Esophagus muscularis mucosa (tissue), 3 donors: Measurements from ENCODE around the gene CCNE1.

ENCODE experiments used
- POLR2A ChIP-seq: fragments of 450-650 bp; IDR thresholded peaks from one replicate; pipeline ENCODE4 v1.6.1; 2017; ENCODE audit warnings: antibody characterized with exemption, moderate library complexity, mild to moderate bottlenecking, low read depth
- POLR2AphosphoS5 ChIP-seq, 2 donors: sonication (generic); formaldehyde crosslinking; IDR thresholded peaks; one replicate each; pipeline ENCODE4 v1.6.1; 2017; ENCODE audit warnings: antibody characterized with exemption in 2 of 2
- TF ChIP-seq, protein P1 (sequence below), 3 experiments: fragments of 200-600 bp in 2 of 3; fragments of 450-650 bp in 1 of 3; sonication (generic) in 2 of 3; IDR thresholded peaks; one replicate each; pipeline ENCODE4 v1.5.1; 2017 to 2019; ENCODE audit warnings: antibody characterized with exemption in 3 of 3, mild to moderate bottlenecking in 2 of 3, moderate library complexity in 1 of 3

DNA sequence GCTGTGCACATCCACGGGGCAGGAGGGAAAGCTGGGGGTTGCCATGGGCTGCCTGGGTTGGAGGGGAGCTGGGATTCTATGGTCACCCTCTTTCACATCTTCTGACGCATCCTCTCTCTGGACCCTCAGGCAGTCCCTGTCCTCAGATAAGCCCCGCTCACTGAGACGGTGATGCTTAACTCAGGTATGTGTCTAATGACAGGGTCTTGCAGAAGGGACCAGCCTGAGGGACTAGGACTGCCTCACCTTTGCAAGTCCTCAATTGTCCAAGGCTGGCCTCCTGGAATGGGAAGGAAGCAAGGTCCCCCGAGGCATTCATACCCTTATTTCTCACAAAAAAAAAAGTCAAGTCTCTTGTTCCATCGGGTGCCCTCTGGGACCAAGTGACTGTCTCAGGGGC, 37.7 kb upstream of the CCNE1 start:
- TF ChIP-seq, protein P1, sequence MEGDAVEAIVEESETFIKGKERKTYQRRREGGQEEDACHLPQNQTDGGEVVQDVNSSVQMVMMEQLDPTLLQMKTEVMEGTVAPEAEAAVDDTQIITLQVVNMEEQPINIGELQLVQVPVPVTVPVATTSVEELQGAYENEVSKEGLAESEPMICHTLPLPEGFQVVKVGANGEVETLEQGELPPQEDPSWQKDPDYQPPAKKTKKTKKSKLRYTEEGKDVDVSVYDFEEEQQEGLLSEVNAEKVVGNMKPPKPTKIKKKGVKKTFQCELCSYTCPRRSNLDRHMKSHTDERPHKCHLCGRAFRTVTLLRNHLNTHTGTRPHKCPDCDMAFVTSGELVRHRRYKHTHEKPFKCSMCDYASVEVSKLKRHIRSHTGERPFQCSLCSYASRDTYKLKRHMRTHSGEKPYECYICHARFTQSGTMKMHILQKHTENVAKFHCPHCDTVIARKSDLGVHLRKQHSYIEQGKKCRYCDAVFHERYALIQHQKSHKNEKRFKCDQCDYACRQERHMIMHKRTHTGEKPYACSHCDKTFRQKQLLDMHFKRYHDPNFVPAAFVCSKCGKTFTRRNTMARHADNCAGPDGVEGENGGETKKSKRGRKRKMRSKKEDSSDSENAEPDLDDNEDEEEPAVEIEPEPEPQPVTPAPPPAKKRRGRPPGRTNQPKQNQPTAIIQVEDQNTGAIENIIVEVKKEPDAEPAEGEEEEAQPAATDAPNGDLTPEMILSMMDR (IDR thresholded peaks at IDR 0.05): no peak
- TF ChIP-seq POLR2AphosphoS5 (IDR thresholded peaks at IDR 0.05) (no peak), POLR2A (no peak)
